HCT116 (cell line): ENCODE results near the gene LIPA. TPM values are rescaled to one million over a fixed set of nuclear protein-coding genes. Genes with fewer than 3 reads are reported as not detected.

Source experiments
- ATAC-seq: fragments of 200-7000 bp; cut with Tn5 transposase; 2 replicates; pipeline ENCODE4 v1.9.1; 2020; ENCODE audit warnings: mild to moderate bottlenecking, moderate library complexity
- BruUV-seq: library from RNA; stranded (reverse); fragments of 400-500 nt; replicated peaks from 2 replicates; lab custom pipeline; 2021; lab: Mats Ljungman, UMichigan
- CTCF ChIA-PET: fragments of 300-600 bp; sonication (Branson Sonifier 250); formaldehyde crosslinking; loops from one replicate; lab custom pipeline; 2021; ENCODE audit warnings: antibody characterized with exemption; lab: Charles Lee
- POLR2A ChIA-PET: fragments of 300-600, 350-600 bp; sonication (Branson Sonifier 250); formaldehyde crosslinking; loops from one replicate; lab custom pipeline; 2021; ENCODE audit warnings: antibody characterized with exemption; lab: Charles Lee
- RAD21 ChIA-PET, 2 experiments: fragments of 300-600 bp; sonication (Branson Sonifier 250); formaldehyde crosslinking; loops; one replicate each; lab custom pipeline; 2023; ENCODE audit warnings: low total read pairs in 2 of 2; ENCODE audit not compliant: uncharacterized antibody in 2 of 2, unreplicated experiment in 2 of 2, low non-redundant PET in 1 of 2; lab: Charles Lee
- DNase-seq: peaks from one replicate; pipeline ENCODE4 v3.0.0-alpha.2; 2010; ENCODE audit warnings: low read depth, low spot score
- H2AFZ ChIP-seq: fragments of 200-600 bp; shearing (Covaris generic), sonication (generic); 2 replicates; pipeline ENCODE4 v1.6.1; 2017; ENCODE audit warnings: low read depth, mixed run types, mixed read lengths, antibody characterized with exemption, low read length; ENCODE audit not compliant: poor library complexity, severe bottlenecking
- H3K27ac ChIP-seq: 2 replicates; pipeline ENCODE4 v1.5.1; 2012; ENCODE audit warnings: low read depth, low read length
- H3K27me3 ChIP-seq: fragments of 200-600 bp; sonication (generic); 2 replicates; pipeline ENCODE4 v1.6.1; 2016; ENCODE audit warnings: mixed run types, low read length, mixed read lengths; ENCODE audit not compliant: insufficient read depth
- H3K36me3 ChIP-seq, 2 experiments: fragments of 200-500 bp in 1 of 2; fragments of 200-600 bp in 1 of 2; sonication (Bioruptor generic) in 1 of 2; sonication (generic) in 1 of 2; 2 replicates each; pipeline versions ENCODE4 v1.5.1 to v1.6.1; 2014 to 2016; ENCODE audit warnings: low read length in 2 of 2, inconsistent platforms in 1 of 2, mixed read lengths in 1 of 2, mixed run types in 1 of 2; ENCODE audit not compliant: insufficient read depth in 2 of 2, control insufficient read depth in 1 of 2
- H3K4me1 ChIP-seq, 2 experiments: fragments of 200-600 bp in 1 of 2; sonication (generic) in 1 of 2; 2 replicates each; pipeline versions ENCODE4 v1.5.1 to v1.6.1; 2012 to 2017; ENCODE audit warnings: low read length in 2 of 2, inconsistent platforms in 1 of 2, mild to moderate bottlenecking in 1 of 2, mixed read lengths in 1 of 2, mixed run types in 1 of 2, moderate library complexity in 1 of 2; ENCODE audit not compliant: insufficient read depth in 2 of 2, control insufficient read depth in 1 of 2
- H3K4me2 ChIP-seq: fragments of 200-600 bp; sonication (generic); 2 replicates; pipeline ENCODE4 v1.6.1; 2017; ENCODE audit warnings: mixed run types, low read length, mixed read lengths
- H3K4me3 ChIP-seq, 2 experiments: fragments of 200-600 bp in 1 of 2; sonication (generic) in 1 of 2; replicated peaks in 1 of 2; 2 replicates each; pipeline ENCODE4 v1.5.1; 2011 to 2016; ENCODE audit warnings: low read length in 2 of 2, control low read depth in 1 of 2, low read depth in 1 of 2, mild to moderate bottlenecking in 1 of 2, mixed read lengths in 1 of 2, mixed run types in 1 of 2
- H3K79me2 ChIP-seq: fragments of 200-600 bp; sonication (generic); 2 replicates; pipeline ENCODE4 v1.6.1; 2017; ENCODE audit warnings: mild to moderate bottlenecking, mixed run types, low read length, moderate library complexity, mixed read lengths; ENCODE audit not compliant: insufficient read depth
- H3K9ac ChIP-seq: fragments of 200-600 bp; sonication (generic); 2 replicates; pipeline ENCODE4 v1.6.1; 2016; ENCODE audit warnings: low read length, mixed read lengths
- H3K9me2 ChIP-seq: fragments of 200-600 bp; sonication (generic), shearing (Covaris generic); 2 replicates; pipeline ENCODE4 v1.6.1; 2017; ENCODE audit warnings: mixed run types, mild to moderate bottlenecking, moderate library complexity; ENCODE audit not compliant: insufficient read depth
- H3K9me3 ChIP-seq, 2 experiments: fragments of 200-500 bp in 1 of 2; fragments of 200-600 bp in 1 of 2; sonication (Bioruptor generic) in 1 of 2; sonication (generic) in 1 of 2; 2 replicates each; pipeline ENCODE4 v1.6.1; 2014 to 2017; ENCODE audit warnings: low read length in 2 of 2, mixed read lengths in 2 of 2, inconsistent platforms in 1 of 2, low read depth in 1 of 2, mild to moderate bottlenecking in 1 of 2, mixed run types in 1 of 2, moderate library complexity in 1 of 2; ENCODE audit not compliant: control insufficient read depth in 1 of 2, insufficient read depth in 1 of 2
- H4K20me1 ChIP-seq: fragments of 200-600 bp; sonication (generic), shearing (Covaris generic); 2 replicates; pipeline ENCODE4 v1.6.1; 2017; ENCODE audit warnings: mixed run types, mild to moderate bottlenecking, moderate library complexity; ENCODE audit not compliant: insufficient read depth
- CEBPB ChIP-seq: IDR thresholded peaks from 2 replicates; pipeline ENCODE4 v1.6.1; 2012; ENCODE audit warnings: low read depth
- FOSL1 ChIP-seq: IDR thresholded peaks from 2 replicates; pipeline ENCODE4 v1.6.1; 2012; ENCODE audit warnings: low read depth
- JUND ChIP-seq: IDR thresholded peaks from 2 replicates; pipeline ENCODE4 v1.6.1; 2012
- SP1 ChIP-seq: IDR thresholded peaks from 2 replicates; pipeline ENCODE4 v1.6.1; 2012; ENCODE audit warnings: low read depth
- SRF ChIP-seq: IDR thresholded peaks from 2 replicates; pipeline ENCODE4 v1.6.1; 2012; ENCODE audit warnings: low read depth
- intact Hi-C: fragments of 100-400 bp; cut with micrococcal nuclease; formaldehyde crosslinking; loops from 2 replicates; pipeline ENCODE4 v1.10.0; 2022
- total RNA-seq: library from RNA; stranded (reverse); gene quantifications from one replicate; pipeline ENCODE4 v1.2.1, GENCODE V29; 2021; ENCODE audit not compliant: unreplicated experiment

LIPA gene
- total RNA-seq, 1 experiment from 2014 or later: 27.1 TPM

DNA sequence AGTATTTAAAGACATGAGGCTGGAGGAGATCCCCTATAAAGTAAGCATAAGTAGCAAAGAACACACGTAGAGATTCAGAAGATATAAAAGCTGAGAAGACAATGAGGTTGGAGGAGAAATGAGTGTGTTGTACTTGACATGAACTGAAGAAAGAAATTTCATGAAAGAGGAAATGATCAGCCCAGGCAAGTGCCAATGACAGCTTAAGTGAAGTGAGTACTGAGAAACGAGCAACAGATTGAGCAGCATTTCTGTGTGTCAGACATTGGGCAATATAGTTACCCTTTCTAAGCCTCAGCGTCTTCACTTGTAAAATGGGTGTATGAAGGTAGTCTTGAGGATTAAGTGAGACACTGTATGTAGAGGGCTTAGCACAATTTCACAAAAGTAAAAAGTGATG lies 4.8 kb upstream of the LIPA start:
- CTCF ChIA-PET: interaction anchor here (0.6 to 0.9 kb wide), 2 partner anchors 96 to 136 kb away, joined by 3 read pairs; partner anchors contain the start of gene IFIT1
- H3K9ac ChIP-seq: no peak overlapping the region
- no peaks in the 10 kb centered on the region for H3K27me3 ChIP-seq
- no TSS peak for BruUV-seq
- POLR2A ChIA-PET: no interaction called here
- H3K9me3 ChIP-seq: no peaks in the 10 kb centered on the region; a peak in 2 of 4 replicates
- H3K36me3 ChIP-seq: no peaks in the 10 kb centered on the region
- TF ChIP-seq CEBPB (no peak), SRF (no peak), SP1 (no peak), FOSL1 (no peak)
- TF ChIP-seq, all 23 proteins: peak for 0
- H3K4me2 ChIP-seq: no peak overlapping the region
- RAD21 ChIA-PET: no interaction called here
- H3K79me2 ChIP-seq: no peaks in the 10 kb centered on the region
- H3K27ac ChIP-seq: no peak overlapping the region
- DNase-seq (no peak), ATAC-seq (no peak)
- no peaks in the 10 kb centered on the region for H3K9me2 ChIP-seq
- peaks cover 0 to 11% of the 10 kb centered on the region in 2 experiments; a peak in 3 of 4 replicates for H3K4me1 ChIP-seq
- no peak overlapping the region for H3K4me3 ChIP-seq
- intact Hi-C loops: no loop called here
- no peaks in the 10 kb centered on the region for H4K20me1 ChIP-seq
- H2AFZ ChIP-seq: no peak overlapping the region

DNA sequence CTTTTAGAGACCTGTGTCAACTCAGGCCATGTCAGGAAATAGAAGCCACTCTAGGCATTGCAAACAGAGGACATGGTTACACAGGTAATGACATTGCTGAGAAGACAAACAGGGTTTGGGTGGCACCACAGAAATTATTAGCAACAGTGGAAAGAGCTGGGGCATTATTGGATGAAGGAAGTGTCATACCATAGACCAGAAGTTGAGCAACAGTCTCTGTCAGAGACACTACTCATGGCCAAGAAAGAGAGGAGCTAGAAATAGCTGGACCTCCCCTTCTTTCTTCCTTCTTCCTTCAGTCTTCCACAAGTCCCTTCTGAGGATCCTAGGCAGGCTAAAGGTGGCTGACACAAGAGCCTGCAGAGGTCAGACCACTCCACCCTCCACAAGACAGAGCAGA lies 4.2 kb upstream of the LIPA start:
- H3K27ac ChIP-seq: no peak overlapping the region
- no peaks in the 10 kb centered on the region for H3K79me2 ChIP-seq
- CTCF ChIA-PET: interaction anchor here (0.6 to 0.9 kb wide), 2 partner anchors 97 to 137 kb away, joined by 3 read pairs; partner anchors contain the start of gene IFIT1
- no TSS peak for BruUV-seq
- no peaks in the 10 kb centered on the region for H4K20me1 ChIP-seq
- H3K27me3 ChIP-seq: no peaks in the 10 kb centered on the region
- H3K36me3 ChIP-seq: no peaks in the 10 kb centered on the region
- intact Hi-C loops: no loop called here
- H3K9ac ChIP-seq: no peak overlapping the region
- no peak overlapping the region for H3K4me3 ChIP-seq
- no peak overlapping the region for H3K4me2 ChIP-seq
- no peak for DNase-seq
- H3K9me2 ChIP-seq: no peaks in the 10 kb centered on the region
- H3K4me1 ChIP-seq: peaks cover under 1 to 15% of the 10 kb centered on the region in 2 experiments; a peak in 3 of 4 replicates
- POLR2A ChIA-PET: no interaction called here
- RAD21 ChIA-PET: no interaction called here
- ATAC-seq: no peak
- H3K9me3 ChIP-seq: no peaks in the 10 kb centered on the region; a peak in 2 of 4 replicates
- TF ChIP-seq JUND (no peak), SRF (no peak)
- H2AFZ ChIP-seq: no peak overlapping the region
